Esophagus squamous epithelium (tissue), 4 donors: ENCODE measurements around the gene ORMDL3.
"Not testable (repeated sequence)": the region's sequence is repeated elsewhere in the genome, so short reads cannot be mapped to it uniquely, and the experiment has no call there.

Experiments used
- POLR2A ChIP-seq, 4 donors: fragments of 450-650 bp; IDR thresholded peaks; one replicate each; pipeline ENCODE4 v1.6.1; 2017; ENCODE audit warnings: antibody characterized with exemption in 4 of 4, mild to moderate bottlenecking in 4 of 4, moderate library complexity in 3 of 4
- TF ChIP-seq, protein P1 (sequence below), 6 experiments: fragments of 450-650 bp in 4 of 6; fragments of 200-600 bp in 2 of 6; sonication (generic) in 2 of 6; IDR thresholded peaks; one replicate each; pipeline ENCODE4 v1.5.1; 2016 to 2019; ENCODE audit warnings: antibody characterized with exemption in 6 of 6, mild to moderate bottlenecking in 4 of 6, moderate library complexity in 4 of 6

DNA sequence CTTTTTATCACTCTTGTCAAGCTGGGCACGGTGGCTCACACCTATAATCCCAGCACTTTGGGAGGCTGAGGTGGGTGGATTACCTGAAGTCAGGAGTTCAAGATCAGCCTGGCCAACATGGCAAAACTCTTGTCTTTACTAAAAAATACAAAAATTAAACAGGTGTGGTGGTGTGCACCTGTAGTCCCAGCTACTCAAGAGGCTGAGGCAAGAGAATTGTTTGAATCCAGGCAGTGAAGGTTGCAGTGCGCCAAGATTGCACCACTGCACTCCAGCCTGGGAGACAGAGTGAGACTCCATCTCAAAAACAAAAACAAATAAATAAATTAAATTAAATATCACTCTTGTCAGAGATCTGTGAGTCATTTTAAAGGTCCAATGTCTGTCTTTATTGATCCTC lies 25.4 kb downstream of the ORMDL3 start:
- TF ChIP-seq, protein P1, sequence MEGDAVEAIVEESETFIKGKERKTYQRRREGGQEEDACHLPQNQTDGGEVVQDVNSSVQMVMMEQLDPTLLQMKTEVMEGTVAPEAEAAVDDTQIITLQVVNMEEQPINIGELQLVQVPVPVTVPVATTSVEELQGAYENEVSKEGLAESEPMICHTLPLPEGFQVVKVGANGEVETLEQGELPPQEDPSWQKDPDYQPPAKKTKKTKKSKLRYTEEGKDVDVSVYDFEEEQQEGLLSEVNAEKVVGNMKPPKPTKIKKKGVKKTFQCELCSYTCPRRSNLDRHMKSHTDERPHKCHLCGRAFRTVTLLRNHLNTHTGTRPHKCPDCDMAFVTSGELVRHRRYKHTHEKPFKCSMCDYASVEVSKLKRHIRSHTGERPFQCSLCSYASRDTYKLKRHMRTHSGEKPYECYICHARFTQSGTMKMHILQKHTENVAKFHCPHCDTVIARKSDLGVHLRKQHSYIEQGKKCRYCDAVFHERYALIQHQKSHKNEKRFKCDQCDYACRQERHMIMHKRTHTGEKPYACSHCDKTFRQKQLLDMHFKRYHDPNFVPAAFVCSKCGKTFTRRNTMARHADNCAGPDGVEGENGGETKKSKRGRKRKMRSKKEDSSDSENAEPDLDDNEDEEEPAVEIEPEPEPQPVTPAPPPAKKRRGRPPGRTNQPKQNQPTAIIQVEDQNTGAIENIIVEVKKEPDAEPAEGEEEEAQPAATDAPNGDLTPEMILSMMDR (IDR thresholded peaks at IDR 0.05) = not testable (repeated sequence)
- TF ChIP-seq POLR2A (IDR thresholded peaks at IDR 0.05) = not testable (repeated sequence)
